NOMO-1 treated with DMSO at 0.1 percent for 48 hours (cell line): Measurements from ENCODE around the gene EMC8.
"Not testable (repeated sequence)": the region's sequence is repeated elsewhere in the genome, so short reads cannot be mapped to it uniquely, and the experiment has no call there.

Source experiments
- DNase-seq: peaks from one replicate; lab custom pipeline; 2025; ENCODE audit not compliant: unreplicated experiment; lab: John Stamatoyannopoulos, UW

EMC8 gene

GRCh38 chr16:85816159-85816558 is 16.8 kb upstream of the EMC8 start:
- DNase-seq, result no peak

- no peak for DNase-seq
Measured at GRCh38 chr16:85812811-85813700, 13.7 kb upstream of the EMC8 start.

GRCh38 chr16:85812031-85812807 is 12.9 kb upstream of the EMC8 start:
- DNase-seq, result no peak

- no peak for DNase-seq
Measured at GRCh38 chr16:85810742-85811115, 11.4 kb upstream of the EMC8 start.

GRCh38 chr16:85810097-85810741 is 10.9 kb upstream of the EMC8 start:
- no peak for DNase-seq

GRCh38 chr16:85809645-85810044 is 10.3 kb upstream of the EMC8 start:
- DNase-seq, result no peak

GRCh38 chr16:85808926-85809325 is 9.6 kb upstream of the EMC8 start:
- no peak for DNase-seq

- not testable (repeated sequence) for DNase-seq
Measured at GRCh38 chr16:85808104-85808503, 8.8 kb upstream of the EMC8 start.

- not testable (repeated sequence) for DNase-seq
Measured at GRCh38 chr16:85807340-85807739, 8.0 kb upstream of the EMC8 start.

- DNase-seq, result no peak
Measured at GRCh38 chr16:85806539-85806938, 7.2 kb upstream of the EMC8 start.

- DNase-seq, result no peak
Measured at GRCh38 chr16:85805442-85806045, 6.2 kb upstream of the EMC8 start.

GRCh38 chr16:85803570-85803969 is 4.2 kb upstream of the EMC8 start:
- no peak for DNase-seq

- peak; percentile 40 for DNase-seq
Measured at GRCh38 chr16:85800321-85800669, 951 bp upstream of the EMC8 start.

GRCh38 chr16:85798901-85799496 is 345 bp downstream of the EMC8 start:
- peak; percentile 24 for DNase-seq

GRCh38 chr16:85798283-85798776 is 1.0 kb downstream of the EMC8 start:
- DNase-seq, result no peak

GRCh38 chr16:85796599-85796998 is 2.7 kb downstream of the EMC8 start:
- DNase-seq, result no peak

- DNase-seq, result no peak
Measured at GRCh38 chr16:85796152-85796551, 3.2 kb downstream of the EMC8 start.

GRCh38 chr16:85794696-85795095 is 4.6 kb downstream of the EMC8 start:
- no peak for DNase-seq

- DNase-seq, result no peak
Measured at GRCh38 chr16:85793662-85794298, 5.6 kb downstream of the EMC8 start.

- no peak for DNase-seq
Measured at GRCh38 chr16:85789773-85790172, 9.6 kb downstream of the EMC8 start.
